Lower lobe of right lung (tissue), 2 donors: Measurements from ENCODE around the gene CCDC88C. TPM values are rescaled to one million over a fixed set of nuclear protein-coding genes. Genes with fewer than 3 reads are reported as not detected.

Experiments
- ATAC-seq, 2 donors: fragments of 200-7000 bp; cut with Tn5 transposase; one replicate each; pipeline ENCODE4 v1.9.1; 2020 to 2022; ENCODE audit warnings: mild to moderate bottlenecking in 2 of 2, moderate library complexity in 2 of 2
- DNase-seq: peaks from one replicate; pipeline ENCODE4 v3.0.0-alpha.2; 2020
- H3K27ac ChIP-seq: fragments of 200-600 bp; one replicate; pipeline ENCODE4 v1.8.0; 2022
- H3K27me3 ChIP-seq: fragments of 200-600 bp; one replicate; pipeline ENCODE4 v1.8.0; 2022; ENCODE audit warnings: low read depth
- H3K36me3 ChIP-seq: fragments of 200-600 bp; one replicate; pipeline ENCODE4 v1.8.0; 2022; ENCODE audit warnings: mild to moderate bottlenecking
- H3K4me1 ChIP-seq: fragments of 200-600 bp; one replicate; pipeline ENCODE4 v1.8.0; 2022
- H3K4me3 ChIP-seq: fragments of 200-600 bp; one replicate; pipeline ENCODE4 v1.8.0; 2022; ENCODE audit warnings: mild to moderate bottlenecking
- H3K9me3 ChIP-seq: fragments of 200-600 bp; one replicate; pipeline ENCODE4 v1.8.0; 2022
- intact Hi-C: fragments of 100-400 bp; cut with DNase I; formaldehyde crosslinking; loops from one replicate; pipeline ENCODE4 v1.11.0; 2022
- total RNA-seq: library from RNA; stranded (reverse); fragmentation: NEBNext Ultra II Directional; extraction: Animal tissue kit (Norgen Biotek cat#: 25700); gene quantifications from one replicate; pipeline ENCODE4 v1.2.1, GENCODE V29; 2021
- TF ChIP-seq, protein P1 (sequence below): fragments of 200-600 bp; IDR thresholded peaks from one replicate; pipeline ENCODE4 v1.8.0; 2022; ENCODE audit warnings: antibody characterized with exemption, mild to moderate bottlenecking
- donor health status: DM: no; HTN: yes; CAD: no; lungs with severe emphysema.

The CCDC88C gene
- total RNA-seq, 1 donor from 2014 or later = 45.8 TPM

- Histone ChIP-seq H3K27ac (no peak overlapping the region), H3K4me3 (no peak overlapping the region)
- intact Hi-C loops = no loop called here
Measured at GRCh38 chr14:91291786-91292405, 125.7 kb downstream of the CCDC88C start.

GRCh38 chr14:91290986-91291385 lies 126.6 kb downstream of the CCDC88C start:
- intact Hi-C loops = no loop called here
- Histone ChIP-seq H3K27ac (no peak overlapping the region), H3K4me1 (no peaks in the 10 kb centered on the region), H3K36me3 (peaks cover 77% of the 10 kb centered on the region), H3K9me3 (no peaks in the 10 kb centered on the region), H3K4me3 (no peak overlapping the region), H3K27me3 (no peaks in the 10 kb centered on the region)
- DNase-seq (no peak), ATAC-seq (no peak)
- TF ChIP-seq, protein P1, sequence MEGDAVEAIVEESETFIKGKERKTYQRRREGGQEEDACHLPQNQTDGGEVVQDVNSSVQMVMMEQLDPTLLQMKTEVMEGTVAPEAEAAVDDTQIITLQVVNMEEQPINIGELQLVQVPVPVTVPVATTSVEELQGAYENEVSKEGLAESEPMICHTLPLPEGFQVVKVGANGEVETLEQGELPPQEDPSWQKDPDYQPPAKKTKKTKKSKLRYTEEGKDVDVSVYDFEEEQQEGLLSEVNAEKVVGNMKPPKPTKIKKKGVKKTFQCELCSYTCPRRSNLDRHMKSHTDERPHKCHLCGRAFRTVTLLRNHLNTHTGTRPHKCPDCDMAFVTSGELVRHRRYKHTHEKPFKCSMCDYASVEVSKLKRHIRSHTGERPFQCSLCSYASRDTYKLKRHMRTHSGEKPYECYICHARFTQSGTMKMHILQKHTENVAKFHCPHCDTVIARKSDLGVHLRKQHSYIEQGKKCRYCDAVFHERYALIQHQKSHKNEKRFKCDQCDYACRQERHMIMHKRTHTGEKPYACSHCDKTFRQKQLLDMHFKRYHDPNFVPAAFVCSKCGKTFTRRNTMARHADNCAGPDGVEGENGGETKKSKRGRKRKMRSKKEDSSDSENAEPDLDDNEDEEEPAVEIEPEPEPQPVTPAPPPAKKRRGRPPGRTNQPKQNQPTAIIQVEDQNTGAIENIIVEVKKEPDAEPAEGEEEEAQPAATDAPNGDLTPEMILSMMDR = no peak

More at GRCh38 chr14:91291786-91292405, 125.7 kb downstream of the CCDC88C start:
- TF ChIP-seq, protein P1 = no peak
- Histone ChIP-seq H3K4me1 (no peaks in the 10 kb centered on the region), H3K27me3 (no peaks in the 10 kb centered on the region), H3K9me3 (no peaks in the 10 kb centered on the region), H3K36me3 (peaks cover 83% of the 10 kb centered on the region)
- DNase-seq = peak; percentile 39
- ATAC-seq = peak in 1 of 2 donors; percentile 5

- TF ChIP-seq, protein P1 = no peak
- no peaks in the 10 kb centered on the region for H3K27me3 ChIP-seq
- H3K9me3 ChIP-seq = no peaks in the 10 kb centered on the region
- peaks cover 73% of the 10 kb centered on the region for H3K36me3 ChIP-seq
- ATAC-seq (no peak), DNase-seq (no peak)
- H3K4me1 ChIP-seq = peaks cover under 1% of the 10 kb centered on the region
- intact Hi-C loops = loop anchor here (10.0 kb wide), 1 partner anchor 385 kb away; no protein-coding TSS in a partner anchor
- H3K27ac ChIP-seq = no peak overlapping the region
- no peak overlapping the region for H3K4me3 ChIP-seq
Measured at GRCh38 chr14:91289464-91289863, 128.2 kb downstream of the CCDC88C start.

- TF ChIP-seq, protein P1 = no peak
- peak; percentile 41 for DNase-seq
- intact Hi-C loops = loop anchor here (10.0 kb wide), 1 partner anchor 384 kb away; no protein-coding TSS in a partner anchor
- Histone ChIP-seq H3K27ac (no peak overlapping the region), H3K4me3 (no peak overlapping the region), H3K9me3 (no peaks in the 10 kb centered on the region), H3K27me3 (no peaks in the 10 kb centered on the region), H3K4me1 (peaks cover 6% of the 10 kb centered on the region), H3K36me3 (peaks cover 70% of the 10 kb centered on the region)
- ATAC-seq = peak in 1 of 2 donors; percentile 20
Measured at GRCh38 chr14:91288876-91289275, 128.7 kb downstream of the CCDC88C start.

DNA sequence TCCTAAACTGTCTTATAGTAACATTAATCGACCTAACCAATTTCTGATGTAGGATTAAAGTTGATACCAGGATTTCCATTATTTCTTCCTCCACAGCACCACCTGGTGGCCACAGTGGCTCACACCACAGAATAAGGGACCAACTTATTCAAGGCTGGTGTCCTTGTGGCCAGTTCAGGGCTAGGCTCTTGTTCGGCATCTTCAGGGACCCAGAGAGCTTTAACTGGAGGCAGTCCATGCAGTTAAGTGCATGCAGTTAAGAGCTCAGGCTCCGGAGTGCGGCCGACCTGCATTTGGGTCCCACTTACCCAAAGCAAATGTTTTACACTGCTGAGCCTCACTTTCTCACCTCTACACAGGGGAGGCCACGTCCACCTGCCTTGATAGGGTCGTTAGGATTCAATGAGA lies 131.1 kb downstream of the CCDC88C start:
- intact Hi-C loops = loop anchor here (10.0 kb wide), 1 partner anchor 382 kb away; no protein-coding TSS in a partner anchor
- TF ChIP-seq, protein P1 = peak; percentile 90
- Histone ChIP-seq H3K36me3 (peaks cover 69% of the 10 kb centered on the region), H3K4me1 (peaks cover 9% of the 10 kb centered on the region), H3K9me3 (no peaks in the 10 kb centered on the region), H3K27me3 (no peaks in the 10 kb centered on the region), H3K27ac (no peak overlapping the region), H3K4me3 (no peak overlapping the region)
- peak; percentile 73 for DNase-seq
- peak; percentile 81 to 86 for ATAC-seq
